HG03060 (cell line): Measurements from ENCODE around the gene DDX51.

Experiments
- ATAC-seq: cut with Tn5 transposase; IDR thresholded peaks from one replicate; pipeline ENCODE4 v1.9.1; 2021; ENCODE audit warnings: low read depth, moderate number of reproducible peaks; ENCODE audit not compliant: unreplicated experiment

DDX51 gene

DNA sequence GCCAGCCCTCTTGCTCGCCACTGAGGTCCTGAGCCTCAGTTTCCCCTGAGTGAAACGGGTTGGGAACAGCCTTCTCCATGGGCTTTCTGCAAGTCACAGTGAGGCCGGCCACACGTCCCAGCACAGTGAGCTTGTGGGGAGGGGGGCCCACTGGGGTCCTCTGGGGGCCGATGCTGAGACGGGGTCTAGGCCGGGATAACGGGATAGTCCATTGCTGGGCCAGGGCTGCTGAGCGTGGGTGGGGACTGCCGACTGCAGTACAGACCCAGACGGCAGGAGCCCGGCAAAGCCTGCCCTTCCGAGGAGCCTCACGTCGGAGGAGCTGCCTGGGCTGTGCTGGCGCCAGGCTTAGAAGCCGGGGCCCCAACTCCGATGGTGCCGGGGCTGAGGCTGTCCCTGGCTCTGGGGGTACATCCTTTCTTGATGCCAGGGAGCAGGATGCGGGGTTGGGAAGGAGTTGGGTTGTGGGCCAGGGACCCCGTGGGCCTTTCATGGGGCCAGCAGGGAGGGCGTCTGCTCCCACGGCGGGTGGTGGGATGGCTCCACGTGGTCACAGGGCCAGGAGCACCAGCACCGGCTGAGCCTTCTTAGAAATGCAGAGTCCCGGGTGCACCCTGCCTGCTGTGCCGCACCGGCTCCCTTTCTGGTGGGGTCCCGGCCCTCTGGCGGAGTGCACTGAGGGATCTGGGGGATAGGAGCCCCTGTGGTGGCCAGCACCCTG lies 24.4 kb upstream of the DDX51 start:
- ATAC-seq = no peak

DNA sequence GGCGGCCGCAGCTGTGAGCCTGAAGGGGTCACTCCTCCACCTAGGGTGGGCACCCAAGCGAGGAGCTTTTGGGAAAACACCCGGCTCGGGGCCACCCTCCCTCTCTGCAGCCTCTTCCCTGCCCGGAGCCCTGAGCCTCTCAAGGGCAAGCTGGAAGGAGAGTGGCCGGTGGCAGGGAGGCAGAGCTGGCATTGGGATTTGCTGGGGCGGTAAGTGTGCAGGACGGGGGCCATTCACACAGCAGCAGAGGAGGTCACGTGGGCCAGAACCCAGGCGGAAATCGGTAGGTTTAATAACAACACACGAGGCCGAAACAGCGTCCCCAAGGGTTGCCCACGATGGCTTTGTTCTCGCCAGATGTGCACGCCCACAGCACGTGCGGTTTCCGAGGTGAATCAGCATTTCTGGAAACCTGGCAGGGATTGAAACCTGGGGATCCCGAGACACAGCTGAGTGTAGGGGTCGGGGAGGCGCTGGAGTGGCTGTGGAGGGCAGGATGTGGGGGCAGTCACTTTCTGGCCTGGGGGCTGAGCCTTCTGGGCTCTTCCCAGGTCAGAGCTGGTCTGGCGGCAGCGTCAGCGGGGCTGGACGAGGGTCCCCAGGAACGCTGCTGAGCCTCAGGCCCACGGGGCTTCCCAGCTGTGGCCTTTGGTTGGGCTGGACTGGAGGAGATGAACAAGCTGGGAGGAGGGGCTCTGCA lies 23.6 kb upstream of the DDX51 start:
- no peak for ATAC-seq

- no peak for ATAC-seq
These were observed 22.9 kb upstream of the DDX51 start for GRCh38 chr12:132166801-132167591.

GRCh38 chr12:132166093-132166492 lies 22.0 kb upstream of the DDX51 start:
- ATAC-seq = no peak

DNA sequence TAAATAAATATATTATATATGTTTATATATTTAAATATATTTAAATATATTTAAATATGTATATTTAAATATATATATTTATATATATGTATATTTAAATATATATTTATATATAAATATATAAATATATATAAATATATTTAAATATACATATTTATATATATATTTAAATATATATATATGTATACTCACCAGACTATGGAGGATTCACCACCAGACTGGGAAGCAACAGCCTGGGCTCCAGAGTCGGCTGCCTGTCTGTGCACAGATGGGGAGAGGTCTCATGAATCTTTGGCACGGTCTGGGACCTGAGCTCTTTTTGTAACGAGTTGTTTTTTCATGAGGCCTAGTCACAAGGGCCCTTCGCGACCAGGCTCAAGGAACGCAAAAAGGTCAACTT lies 21.5 kb upstream of the DDX51 start:
- no peak for ATAC-seq

- ATAC-seq = no peak
These were observed 20.3 kb upstream of the DDX51 start for GRCh38 chr12:132164426-132164825.

DNA sequence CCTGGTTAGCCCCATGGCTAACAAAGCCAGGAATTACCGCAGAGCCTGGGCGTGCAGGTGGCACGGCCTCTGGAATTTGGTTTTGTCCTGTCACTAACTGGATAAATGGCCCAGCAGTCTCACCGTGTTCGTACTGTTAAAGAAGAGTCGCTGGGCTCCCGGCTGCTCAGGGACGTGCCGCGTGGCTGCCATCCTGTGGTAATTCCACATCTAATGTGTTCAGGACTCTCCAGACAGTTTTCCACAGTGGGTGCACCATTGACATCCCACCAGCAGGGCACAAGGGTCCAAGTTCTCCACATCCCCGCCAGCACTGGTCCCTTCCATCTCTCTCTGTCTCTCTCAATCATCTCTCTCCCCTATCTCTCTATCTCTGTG lies 19.8 kb upstream of the DDX51 start:
- ATAC-seq = no peak

- no peak for ATAC-seq
These were observed 19.2 kb upstream of the DDX51 start for GRCh38 chr12:132163041-132163910.

GRCh38 chr12:132162508-132163031 lies 18.5 kb upstream of the DDX51 start:
- ATAC-seq = no peak

- ATAC-seq = no peak
These were observed 17.8 kb upstream of the DDX51 start for GRCh38 chr12:132161796-132162507.

GRCh38 chr12:132161036-132161781 lies 17.1 kb upstream of the DDX51 start:
- ATAC-seq = no peak

GRCh38 chr12:132160601-132161035 lies 16.5 kb upstream of the DDX51 start:
- no peak for ATAC-seq

DNA sequence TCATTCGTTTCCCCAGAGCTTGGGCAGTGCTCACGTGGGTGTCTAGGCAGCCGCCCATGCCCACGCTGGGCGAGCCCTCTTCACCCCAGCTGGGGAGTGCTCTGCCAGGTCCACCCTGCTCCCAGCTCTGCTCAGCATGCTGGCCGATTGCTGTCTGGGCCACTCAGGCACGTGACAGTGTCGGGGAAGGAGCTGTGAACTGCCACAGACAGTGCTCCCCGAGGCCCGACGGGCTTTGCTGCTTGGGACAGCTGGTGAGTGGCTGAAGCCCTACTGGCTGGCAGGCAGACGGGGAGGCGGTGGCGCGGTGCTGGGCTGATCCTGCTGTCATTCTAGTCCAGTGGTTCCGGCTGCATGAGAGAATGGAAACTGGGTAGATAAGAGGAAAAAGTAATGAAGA lies 15.9 kb upstream of the DDX51 start:
- ATAC-seq = no peak

- ATAC-seq = no peak
These were observed 15.5 kb upstream of the DDX51 start for GRCh38 chr12:132159555-132160003.

DNA sequence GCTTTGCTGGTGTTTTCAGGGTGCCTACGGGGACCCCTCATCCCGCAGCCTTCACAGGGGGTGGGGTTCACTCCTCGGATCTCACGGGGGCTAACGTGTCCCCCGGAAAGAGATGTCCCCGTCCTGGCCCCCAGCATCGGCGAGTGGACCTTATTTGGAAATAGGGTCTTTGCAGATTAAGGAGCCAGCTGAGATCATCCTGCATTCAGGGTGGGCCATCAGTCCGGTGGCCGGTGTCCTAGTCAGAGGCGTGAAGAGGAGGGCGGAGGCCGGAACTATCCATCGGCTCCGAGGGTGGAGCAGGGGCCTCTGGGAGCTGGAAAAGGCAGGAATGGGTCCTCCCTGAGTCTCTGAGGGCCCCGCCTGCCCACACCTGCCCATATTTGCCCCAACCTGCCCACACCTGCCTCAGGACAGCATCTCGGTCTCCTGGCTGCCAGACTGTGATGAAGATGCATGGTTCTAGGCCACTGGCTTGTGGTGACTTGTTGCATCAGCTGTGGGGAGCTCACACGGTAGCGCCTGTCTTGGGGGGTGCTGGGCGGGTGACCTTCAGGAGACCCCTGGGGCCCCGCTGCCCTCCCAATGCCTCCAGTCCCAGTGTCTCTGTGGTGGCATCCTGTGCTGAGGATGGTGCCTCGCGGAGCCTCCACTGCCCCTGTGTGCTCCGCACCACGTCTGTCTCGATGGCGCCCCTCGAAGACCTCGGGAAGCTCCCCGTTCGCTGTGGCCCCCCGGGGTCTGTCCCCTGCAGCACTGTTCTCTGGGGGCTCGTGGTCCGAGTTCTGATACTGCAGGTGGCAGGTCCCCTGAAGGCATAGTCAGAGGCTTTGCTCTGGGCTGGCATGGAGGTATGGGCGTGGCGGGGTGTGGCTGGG lies 14.8 kb upstream of the DDX51 start:
- ATAC-seq = no peak

DNA sequence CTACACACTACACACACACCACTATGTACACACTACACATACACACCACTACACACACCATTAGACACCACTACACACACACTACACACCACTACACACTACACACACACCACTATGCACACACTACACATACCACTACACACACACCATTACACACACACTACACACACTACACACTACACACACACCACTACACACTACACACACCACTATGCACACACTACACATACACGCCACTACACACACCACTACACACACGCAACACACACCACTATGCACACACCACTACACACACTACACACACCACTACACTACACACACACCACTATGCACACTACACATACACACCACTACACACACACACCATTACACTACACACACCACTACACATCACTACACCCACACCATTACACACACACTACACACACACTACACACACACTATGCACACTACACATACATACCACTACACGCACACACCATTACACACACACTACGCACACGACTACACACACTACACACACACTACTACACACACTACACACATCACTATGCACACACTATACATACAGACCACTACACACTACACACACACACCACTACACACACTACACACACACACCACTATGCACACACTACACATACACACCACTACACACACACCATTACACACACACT lies 13.8 kb upstream of the DDX51 start:
- ATAC-seq = no peak

DNA sequence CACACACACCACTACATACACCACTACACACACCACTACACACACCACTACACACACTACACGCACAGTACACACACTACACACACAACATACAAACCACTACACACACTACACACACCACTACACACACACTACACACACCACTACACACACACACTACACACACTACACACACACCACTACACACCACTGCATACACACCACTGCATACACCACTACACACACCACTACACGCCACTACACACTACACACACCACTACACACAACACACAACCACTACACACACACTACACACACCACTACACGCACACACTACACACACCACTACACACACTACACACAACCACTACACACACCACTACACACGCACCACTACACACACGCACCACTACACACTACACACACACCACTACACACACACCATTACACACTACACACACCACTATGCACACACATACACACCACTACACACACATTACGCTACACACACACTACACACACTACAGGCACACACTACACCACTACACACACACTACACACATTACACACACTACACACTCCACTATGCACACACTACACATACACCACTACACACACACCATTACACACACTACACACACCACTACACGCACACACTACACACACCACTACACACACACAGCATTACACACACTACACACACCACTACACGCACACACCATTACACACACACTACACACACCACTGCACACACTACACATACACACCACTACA lies 12.6 kb upstream of the DDX51 start:
- ATAC-seq = no peak
